ENCODE measurements around the gene HMOX1.

HMOX1 gene

GRCh38 chr22:35439365-35439717, 58.4 kb downstream of the HMOX1 start:
- H3K4me3 ChIP-seq, result no peak overlapping the region
- H3K27ac ChIP-seq, result no peak overlapping the region
- no peak for TF ChIP-seq CTCF (IDR thresholded peaks at IDR 0.05)
- DNase-seq (ENCODE audit: low spot score), result no peak

GRCh38 chr22:35440129-35440528, 59.2 kb downstream of the HMOX1 start:
- no peak for TF ChIP-seq CTCF (IDR thresholded peaks at IDR 0.05)
- Histone ChIP-seq H3K27ac (no peak overlapping the region), H3K4me3 (no peak overlapping the region)
- DNase-seq (ENCODE audit: low spot score), result no peak

- no peak for DNase-seq (ENCODE audit: low spot score)
- TF ChIP-seq CTCF (IDR thresholded peaks at IDR 0.05), result no peak
- no peak overlapping the region for H3K27ac ChIP-seq
- no peak overlapping the region for H3K4me3 ChIP-seq
Measured at GRCh38 chr22:35441489-35442100, 60.7 kb downstream of the HMOX1 start.

- no peak overlapping the region for H3K4me3 ChIP-seq
- no peak for DNase-seq (ENCODE audit: low spot score)
- no peak overlapping the region for H3K27ac ChIP-seq
- TF ChIP-seq CTCF (IDR thresholded peaks at IDR 0.05), result no peak
Measured at GRCh38 chr22:35442471-35442870, 61.6 kb downstream of the HMOX1 start.

DNA sequence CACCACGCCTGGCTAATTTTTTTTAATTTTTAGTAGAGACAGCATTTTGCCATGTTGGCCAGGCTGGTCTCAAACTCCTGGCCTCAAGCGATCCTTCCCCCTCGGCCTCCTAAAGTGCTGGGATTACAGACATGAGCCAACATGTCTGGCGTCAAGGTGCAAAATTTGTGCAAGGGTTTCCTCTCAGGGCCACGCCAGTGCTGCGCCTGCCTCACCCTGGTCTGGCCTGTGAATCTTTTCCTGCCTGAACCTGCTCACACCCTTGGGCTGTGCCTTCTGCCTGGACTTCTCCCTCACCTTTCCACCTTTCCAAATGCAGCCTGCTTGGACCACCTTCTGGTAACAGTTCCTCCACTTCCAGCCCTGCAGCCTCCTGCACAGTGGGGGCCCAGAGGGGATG, 62.4 kb downstream of the HMOX1 start:
- DNase-seq (ENCODE audit: low spot score), result no peak
- Histone ChIP-seq H3K4me3 (no peak overlapping the region), H3K27ac (no peak overlapping the region)
- TF ChIP-seq CTCF (IDR thresholded peaks at IDR 0.05), result no peak

All from coronary artery (tissue), 2 donors.